ENCODE measurements around the gene DYNC2LI1. TPM values are rescaled to one million over a fixed set of nuclear protein-coding genes. Genes with fewer than 3 reads are reported as not detected.

DYNC2LI1 gene
- total and polyA plus RNA-seq, 2 donors (not counting 1 experiment from before 2014, with no cell fraction given) = 23.6 to 24.4 TPM

- no peak overlapping the region for H2AFZ ChIP-seq (ENCODE audit: low read length)
Measured at GRCh38 chr2:43848214-43848613, 74.4 kb downstream of the DYNC2LI1 start.

GRCh38 chr2:43851011-43851980 is 77.5 kb downstream of the DYNC2LI1 start:
- Histone ChIP-seq H3K36me3 (ENCODE audit: control insufficient read depth, insufficient read depth, low read length) (no peaks in the 10 kb centered on the region), H3K4me1 (ENCODE audit: control insufficient read depth, extremely low read depth, insufficient read depth, low read length) (no peaks in the 10 kb centered on the region), H3K9ac (ENCODE audit: insufficient read depth, low read length) (no peak overlapping the region), H3K9me3 (ENCODE audit: control insufficient read depth, insufficient read depth, low read depth, low read length) (no peaks in the 10 kb centered on the region), H3K4me2 (ENCODE audit: extremely low read depth, insufficient read depth, low read length) (no peak overlapping the region), H3K79me2 (ENCODE audit: control insufficient read depth, insufficient read depth, low read length) (no peaks in the 10 kb centered on the region), H3K27ac (ENCODE audit: insufficient read depth, low read length) (no peak overlapping the region), H3K4me3 (replicated peaks in 1 of 4; ENCODE audit: control extremely low read depth in 1 of 4, insufficient read depth in 1 of 4, low read depth in 3 of 4, low read length in 4 of 4) (no peak overlapping the region), H2AFZ (ENCODE audit: low read length) (no peak overlapping the region), H4K20me1 (ENCODE audit: control insufficient read depth, extremely low read depth, insufficient read depth, low read length) (peaks cover 2% of the 10 kb centered on the region), H3K27me3 (ENCODE audit: control insufficient read depth, insufficient read depth, low read length) (peaks cover 19% of the 10 kb centered on the region)
- no peak for DNase-seq (ENCODE audit: low read depth in 2 of 2)
- no peak for TF ChIP-seq CTCF (conservative IDR thresholded peaks at IDR 0.05 in 1 of 2, IDR thresholded peaks at IDR 0.05 in 1 of 2; ENCODE audit: low read depth in 1 of 2, low read length in 2 of 2)
- no peak for TF ChIP-seq EZH2 (IDR thresholded peaks at IDR 0.05; ENCODE audit: low read length, missing control alignments)

More at GRCh38 chr2:43848214-43848613, 74.4 kb downstream of the DYNC2LI1 start:
- Histone ChIP-seq H3K4me3 (replicated peaks in 1 of 4; ENCODE audit: control extremely low read depth in 1 of 4, insufficient read depth in 1 of 4, low read depth in 3 of 4, low read length in 4 of 4) (no peak overlapping the region), H3K36me3 (ENCODE audit: control insufficient read depth, insufficient read depth, low read length) (no peaks in the 10 kb centered on the region), H3K4me1 (ENCODE audit: control insufficient read depth, extremely low read depth, insufficient read depth, low read length) (no peaks in the 10 kb centered on the region), H4K20me1 (ENCODE audit: control insufficient read depth, extremely low read depth, insufficient read depth, low read length) (no peaks in the 10 kb centered on the region), H3K9ac (ENCODE audit: insufficient read depth, low read length) (no peak overlapping the region), H3K27ac (ENCODE audit: insufficient read depth, low read length) (no peak overlapping the region), H3K27me3 (ENCODE audit: control insufficient read depth, insufficient read depth, low read length) (peaks cover 17% of the 10 kb centered on the region), H3K79me2 (ENCODE audit: control insufficient read depth, insufficient read depth, low read length) (no peaks in the 10 kb centered on the region), H3K9me3 (ENCODE audit: control insufficient read depth, insufficient read depth, low read depth, low read length) (no peaks in the 10 kb centered on the region), H3K4me2 (ENCODE audit: extremely low read depth, insufficient read depth, low read length) (no peak overlapping the region)
- no peak for TF ChIP-seq EZH2 (IDR thresholded peaks at IDR 0.05; ENCODE audit: low read length, missing control alignments)
- no peak for TF ChIP-seq CTCF (conservative IDR thresholded peaks at IDR 0.05 in 1 of 2, IDR thresholded peaks at IDR 0.05 in 1 of 2; ENCODE audit: low read depth in 1 of 2, low read length in 2 of 2)
- DNase-seq (ENCODE audit: low read depth in 2 of 2) = peak in 1 of 2 donors; percentile 3

- no peak overlapping the region for H3K9ac ChIP-seq (ENCODE audit: insufficient read depth, low read length)
- H4K20me1 ChIP-seq (ENCODE audit: control insufficient read depth, extremely low read depth, insufficient read depth, low read length) = peaks cover 2% of the 10 kb centered on the region
- no peak overlapping the region for H3K27ac ChIP-seq (ENCODE audit: insufficient read depth, low read length)
- no peak overlapping the region for H3K4me2 ChIP-seq (ENCODE audit: extremely low read depth, insufficient read depth, low read length)
- no peak overlapping the region for H3K4me3 ChIP-seq (replicated peaks in 1 of 4; ENCODE audit: control extremely low read depth in 1 of 4, insufficient read depth in 1 of 4, low read depth in 3 of 4, low read length in 4 of 4)
- no peaks in the 10 kb centered on the region for H3K79me2 ChIP-seq (ENCODE audit: control insufficient read depth, insufficient read depth, low read length)
- no peaks in the 10 kb centered on the region for H3K36me3 ChIP-seq (ENCODE audit: control insufficient read depth, insufficient read depth, low read length)
- TF ChIP-seq EZH2 (IDR thresholded peaks at IDR 0.05; ENCODE audit: low read length, missing control alignments) = no peak
- no peak for TF ChIP-seq CTCF (conservative IDR thresholded peaks at IDR 0.05 in 1 of 2, IDR thresholded peaks at IDR 0.05 in 1 of 2; ENCODE audit: low read depth in 1 of 2, low read length in 2 of 2)
- H3K4me1 ChIP-seq (ENCODE audit: control insufficient read depth, extremely low read depth, insufficient read depth, low read length) = no peaks in the 10 kb centered on the region
- H3K27me3 ChIP-seq (ENCODE audit: control insufficient read depth, insufficient read depth, low read length) = peaks cover 12% of the 10 kb centered on the region
- no peak overlapping the region for H2AFZ ChIP-seq (ENCODE audit: low read length)
- DNase-seq (ENCODE audit: low read depth in 2 of 2) = no peak
- no peaks in the 10 kb centered on the region for H3K9me3 ChIP-seq (ENCODE audit: control insufficient read depth, insufficient read depth, low read depth, low read length)
Measured at GRCh38 chr2:43852196-43852730, 78.4 kb downstream of the DYNC2LI1 start.
